Measurements from ENCODE around the gene SAMD10. TPM values are rescaled to one million over a fixed set of nuclear protein-coding genes. Genes with fewer than 3 reads are reported as not detected.
A peak's percentile ranks its signal among the peaks of the same experiment; 100 is the strongest.

SAMD10 gene
- total and polyA plus RNA-seq, 5 donors: 3.3 to 4.9 (median 3.9) TPM

DNA sequence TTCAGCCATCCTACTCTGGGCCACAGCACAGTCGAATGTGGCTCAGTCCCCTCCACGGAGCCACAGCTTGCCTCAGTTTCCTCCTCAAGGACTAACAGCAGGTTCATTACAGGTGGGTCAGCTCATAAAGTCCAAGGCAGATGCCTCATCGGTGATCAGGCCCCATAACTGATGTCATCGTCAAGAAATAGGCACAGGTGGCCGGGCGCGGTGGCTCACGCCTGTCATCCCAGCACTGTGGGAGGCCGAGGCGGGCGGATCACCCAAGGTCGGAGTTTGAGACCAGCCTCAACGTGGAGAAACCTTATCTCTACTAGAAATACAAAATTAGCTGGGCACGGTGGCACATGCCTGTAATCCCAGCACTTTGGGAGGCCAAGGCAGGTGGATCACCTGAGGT is 26.7 kb downstream of the SAMD10 start:
- DNase-seq (peak in 1 of 3 donors; percentile 55), ATAC-seq (no peak)
- Histone ChIP-seq H3K9me3 (ENCODE audit: control insufficient read depth, low read length) (no peaks in the 10 kb centered on the region), H3K27ac (ENCODE audit: low read length) (peak overlapping the region; percentile 90), H3K4me3 (ENCODE audit: low read length) (no peak overlapping the region), H3K4me1 (ENCODE audit: control insufficient read depth, insufficient read depth, low read length) (peaks cover 13% of the 10 kb centered on the region), H3K27me3 (ENCODE audit: control insufficient read depth, insufficient read depth) (no peaks in the 10 kb centered on the region)
- WGBS: 76% methylated on average over 14 of the region's 14 CpGs
- intact Hi-C loops (cut with DNase I): no loop called here

DNA sequence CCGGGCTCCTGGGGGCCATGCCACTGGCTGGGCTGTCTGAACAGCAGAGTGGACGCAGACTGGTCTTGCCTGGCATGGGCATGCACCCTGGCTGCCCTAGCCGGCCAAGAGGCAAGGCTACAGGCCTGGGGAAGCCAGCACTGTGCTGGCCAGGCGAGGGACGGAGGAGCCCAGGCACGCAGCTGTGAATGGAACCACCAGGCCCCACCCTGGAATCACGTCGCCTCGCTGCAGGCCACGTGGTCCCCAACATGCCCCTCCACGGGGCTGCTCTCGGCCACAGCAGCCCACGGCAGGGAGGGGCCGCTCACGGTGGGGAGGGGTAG is 27.3 kb downstream of the SAMD10 start:
- peak overlapping the region; percentile 90 for H3K27ac ChIP-seq (ENCODE audit: low read length)
- no peaks in the 10 kb centered on the region for H3K9me3 ChIP-seq (ENCODE audit: control insufficient read depth, low read length)
- peaks cover 17% of the 10 kb centered on the region for H3K4me1 ChIP-seq (ENCODE audit: control insufficient read depth, insufficient read depth, low read length)
- DNase-seq (peak in 2 of 3 donors; percentile 61 to 69), ATAC-seq (no peak)
- intact Hi-C loops (cut with DNase I): no loop called here
- WGBS: 57% methylated on average over 15 of the region's 15 CpGs
- H3K4me3 ChIP-seq (ENCODE audit: low read length): no peak overlapping the region
- no peaks in the 10 kb centered on the region for H3K27me3 ChIP-seq (ENCODE audit: control insufficient read depth, insufficient read depth)

DNA sequence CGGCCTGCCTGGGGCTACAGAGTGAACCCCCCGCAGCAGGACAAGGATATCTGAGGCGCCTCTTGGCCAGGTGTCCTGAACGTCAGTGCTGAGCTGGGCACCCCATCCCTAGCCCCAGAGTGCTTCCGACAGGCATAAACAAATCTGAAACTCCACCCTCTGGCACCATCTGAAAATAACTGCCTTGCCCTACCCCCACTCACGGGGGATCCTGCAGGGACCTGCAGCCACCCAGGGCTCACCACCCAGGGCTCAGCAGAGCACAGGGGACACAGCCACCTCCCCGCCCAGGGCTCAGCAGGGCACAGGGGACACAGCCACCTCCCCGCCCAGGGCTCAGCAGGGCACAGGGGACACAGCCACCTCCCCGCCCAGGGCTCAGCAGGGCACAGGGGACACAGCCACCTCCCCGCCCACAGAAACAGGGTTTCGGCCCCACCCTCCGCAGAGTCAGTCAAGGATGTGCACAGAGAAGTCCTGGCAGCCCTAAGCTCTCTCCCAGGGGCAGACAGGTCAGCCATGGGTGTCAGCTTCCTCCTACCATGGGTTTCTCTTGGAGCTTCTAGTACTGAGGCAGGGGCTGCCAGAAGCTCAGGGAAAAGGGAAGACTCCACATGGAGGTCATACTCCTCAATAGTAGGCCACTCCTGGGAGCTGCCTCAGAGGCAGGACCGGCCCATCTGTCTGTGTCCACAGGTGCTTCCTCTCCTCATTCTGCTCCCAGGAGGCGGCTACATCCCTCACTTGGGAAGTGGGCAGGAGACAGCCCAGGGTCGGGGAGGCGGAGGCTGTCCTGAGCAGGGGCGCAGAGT is 27.8 kb downstream of the SAMD10 start:
- no peaks in the 10 kb centered on the region for H3K27me3 ChIP-seq (ENCODE audit: control insufficient read depth, insufficient read depth)
- H3K27ac ChIP-seq (ENCODE audit: low read length): peak overlapping the region; percentile 90
- ATAC-seq (no peak), DNase-seq (peak in 2 of 3 donors; percentile 57 to 68)
- intact Hi-C loops (cut with DNase I): no loop called here
- no peaks in the 10 kb centered on the region for H3K9me3 ChIP-seq (ENCODE audit: control insufficient read depth, low read length)
- no peak overlapping the region for H3K4me3 ChIP-seq (ENCODE audit: low read length)
- 58% methylated on average over 17 of the region's 17 CpGs for WGBS
- H3K4me1 ChIP-seq (ENCODE audit: control insufficient read depth, insufficient read depth, low read length): peaks cover 17% of the 10 kb centered on the region

DNA sequence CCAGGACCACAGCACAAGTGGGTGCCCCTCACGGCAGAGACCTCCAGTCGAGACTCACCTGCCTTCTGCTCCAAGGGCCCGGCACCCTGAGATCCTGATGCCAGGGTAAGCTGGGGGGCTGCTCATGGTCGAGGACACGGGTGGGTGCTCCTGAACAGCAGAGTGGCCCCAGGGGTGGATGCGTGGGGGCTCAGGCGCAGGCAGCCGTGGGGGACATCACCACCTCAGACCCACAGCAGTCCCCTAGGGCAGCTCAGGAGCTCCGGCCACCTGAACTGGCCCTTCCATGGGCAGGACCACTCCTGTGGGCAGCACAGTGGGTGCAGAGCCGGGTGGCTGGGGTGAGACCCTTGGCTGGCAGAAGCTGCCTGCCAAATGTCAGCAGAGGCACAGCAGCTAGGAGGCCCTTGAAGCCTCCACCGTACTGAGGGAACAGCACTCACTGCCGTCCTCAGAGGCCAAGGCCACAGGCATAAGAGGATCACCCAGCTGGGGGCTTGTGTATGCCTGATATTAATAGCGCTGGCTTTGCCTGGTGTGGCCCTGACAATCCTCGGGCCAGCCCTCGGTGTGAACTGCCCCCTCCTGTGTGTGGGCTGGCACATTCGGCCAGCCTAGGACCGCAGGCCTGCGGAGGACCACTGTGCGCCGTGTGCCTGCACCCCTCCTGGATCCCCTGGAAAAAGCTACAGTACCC is 28.6 kb downstream of the SAMD10 start:
- Histone ChIP-seq H3K4me1 (ENCODE audit: control insufficient read depth, insufficient read depth, low read length) (peaks cover 17% of the 10 kb centered on the region), H3K4me3 (ENCODE audit: low read length) (no peak overlapping the region), H3K9me3 (ENCODE audit: control insufficient read depth, low read length) (no peaks in the 10 kb centered on the region), H3K27me3 (ENCODE audit: control insufficient read depth, insufficient read depth) (no peaks in the 10 kb centered on the region), H3K27ac (ENCODE audit: low read length) (peak overlapping the region; percentile 90)
- 59% methylated on average over 20 of the region's 20 CpGs for WGBS
- ATAC-seq: peak; percentile 4 to 15
- intact Hi-C loops (cut with DNase I): no loop called here
- peak in 2 of 3 donors; percentile 75 to 77 for DNase-seq

DNA sequence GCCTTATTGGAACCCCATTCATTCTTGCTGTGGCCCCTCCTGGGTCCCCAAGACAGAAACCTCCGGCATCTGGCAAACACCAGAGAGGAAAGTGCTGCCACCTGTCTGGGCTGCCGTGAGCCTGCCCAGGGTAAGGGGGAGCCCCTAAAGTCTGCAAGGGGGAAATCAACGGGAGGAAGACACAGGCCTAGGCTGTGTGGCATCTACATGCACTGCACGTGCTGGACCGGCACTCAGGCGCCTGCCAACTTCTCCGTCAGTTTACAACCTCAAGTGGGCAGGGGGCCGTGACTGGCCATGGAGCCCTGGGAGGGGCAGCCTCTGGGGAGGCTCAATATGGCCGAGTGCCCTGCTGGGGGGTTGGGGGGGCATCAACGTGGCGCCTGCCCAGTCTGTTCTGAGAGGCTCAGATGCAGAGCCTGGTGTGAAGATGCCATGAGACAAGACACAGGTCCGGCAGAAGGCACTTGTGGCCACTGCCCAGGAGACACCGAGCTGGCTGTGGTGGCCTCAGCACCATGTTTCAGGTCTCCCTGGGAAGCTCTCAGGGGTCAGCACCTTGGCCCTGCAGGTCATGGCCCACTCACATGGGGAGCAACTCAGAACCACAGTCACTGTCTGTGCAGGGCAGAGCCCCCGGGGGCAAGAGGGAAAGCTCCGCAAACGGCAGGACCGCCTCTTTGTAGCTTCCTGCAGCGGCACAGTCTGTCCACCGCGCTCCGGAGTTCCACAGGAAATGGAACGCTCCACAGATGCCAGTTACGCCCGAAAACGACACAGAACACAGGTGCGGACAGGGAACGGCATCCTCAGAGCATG is 31.6 kb downstream of the SAMD10 start:
- no peak overlapping the region for H3K4me3 ChIP-seq (ENCODE audit: low read length)

DNA sequence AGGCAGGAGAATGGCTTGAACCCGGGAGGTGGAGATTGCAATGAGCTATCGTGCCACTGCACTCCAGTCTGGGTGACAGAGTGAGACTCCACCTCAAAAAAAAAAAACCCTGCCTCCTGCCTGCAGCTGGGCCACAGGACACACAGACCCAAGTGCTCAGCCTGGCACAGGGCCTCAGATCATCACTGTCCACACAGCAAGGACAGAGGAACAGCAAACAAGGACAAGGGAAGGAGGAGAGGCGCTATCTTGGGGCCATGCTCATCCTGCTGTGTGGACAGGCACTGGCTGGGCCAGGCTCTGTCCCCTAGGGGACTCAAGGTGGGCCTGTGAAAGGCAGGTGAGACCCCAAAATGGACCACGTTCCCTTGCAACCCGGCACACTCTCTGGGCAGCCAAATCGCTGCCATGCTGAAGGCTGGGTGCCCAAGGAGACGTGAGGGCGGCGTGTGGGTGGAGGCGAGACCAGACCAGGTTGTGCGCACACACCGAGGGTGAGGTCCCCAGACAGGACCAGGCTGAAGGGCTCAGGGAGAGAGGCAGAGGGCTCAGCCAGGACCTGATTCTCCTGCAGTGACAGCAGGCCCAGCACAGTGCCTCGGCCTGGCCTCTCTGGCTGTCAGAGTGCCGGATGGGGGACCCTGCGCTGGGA is 32.3 kb downstream of the SAMD10 start:
- H3K9me3 ChIP-seq (ENCODE audit: control insufficient read depth, low read length): no peaks in the 10 kb centered on the region
- peak overlapping the region; percentile 22 for H3K27ac ChIP-seq (ENCODE audit: low read length)
- 72% methylated on average over 15 of the region's 15 CpGs for WGBS
- peak; percentile 44 to 80 (median 73) for DNase-seq
- H3K4me3 ChIP-seq (ENCODE audit: low read length): no peak overlapping the region
- no peaks in the 10 kb centered on the region for H3K27me3 ChIP-seq (ENCODE audit: control insufficient read depth, insufficient read depth)
- peak in 1 of 2 donors; percentile 3 for ATAC-seq
- H3K4me1 ChIP-seq (ENCODE audit: control insufficient read depth, insufficient read depth, low read length): peaks cover 11% of the 10 kb centered on the region
- intact Hi-C loops (cut with DNase I): no loop called here

More for the DNA sequence above, 31.6 kb downstream of the SAMD10 start:
- no peak for ATAC-seq
- intact Hi-C loops (cut with DNase I): no loop called here
- peak overlapping the region; percentile 22 for H3K27ac ChIP-seq (ENCODE audit: low read length)
- peak; percentile 31 to 73 (median 70) for DNase-seq
- no peaks in the 10 kb centered on the region for H3K9me3 ChIP-seq (ENCODE audit: control insufficient read depth, low read length)
- H3K27me3 ChIP-seq (ENCODE audit: control insufficient read depth, insufficient read depth): no peaks in the 10 kb centered on the region
- peaks cover 14% of the 10 kb centered on the region for H3K4me1 ChIP-seq (ENCODE audit: control insufficient read depth, insufficient read depth, low read length)
- 42% methylated on average over 27 of the region's 27 CpGs for WGBS

DNA sequence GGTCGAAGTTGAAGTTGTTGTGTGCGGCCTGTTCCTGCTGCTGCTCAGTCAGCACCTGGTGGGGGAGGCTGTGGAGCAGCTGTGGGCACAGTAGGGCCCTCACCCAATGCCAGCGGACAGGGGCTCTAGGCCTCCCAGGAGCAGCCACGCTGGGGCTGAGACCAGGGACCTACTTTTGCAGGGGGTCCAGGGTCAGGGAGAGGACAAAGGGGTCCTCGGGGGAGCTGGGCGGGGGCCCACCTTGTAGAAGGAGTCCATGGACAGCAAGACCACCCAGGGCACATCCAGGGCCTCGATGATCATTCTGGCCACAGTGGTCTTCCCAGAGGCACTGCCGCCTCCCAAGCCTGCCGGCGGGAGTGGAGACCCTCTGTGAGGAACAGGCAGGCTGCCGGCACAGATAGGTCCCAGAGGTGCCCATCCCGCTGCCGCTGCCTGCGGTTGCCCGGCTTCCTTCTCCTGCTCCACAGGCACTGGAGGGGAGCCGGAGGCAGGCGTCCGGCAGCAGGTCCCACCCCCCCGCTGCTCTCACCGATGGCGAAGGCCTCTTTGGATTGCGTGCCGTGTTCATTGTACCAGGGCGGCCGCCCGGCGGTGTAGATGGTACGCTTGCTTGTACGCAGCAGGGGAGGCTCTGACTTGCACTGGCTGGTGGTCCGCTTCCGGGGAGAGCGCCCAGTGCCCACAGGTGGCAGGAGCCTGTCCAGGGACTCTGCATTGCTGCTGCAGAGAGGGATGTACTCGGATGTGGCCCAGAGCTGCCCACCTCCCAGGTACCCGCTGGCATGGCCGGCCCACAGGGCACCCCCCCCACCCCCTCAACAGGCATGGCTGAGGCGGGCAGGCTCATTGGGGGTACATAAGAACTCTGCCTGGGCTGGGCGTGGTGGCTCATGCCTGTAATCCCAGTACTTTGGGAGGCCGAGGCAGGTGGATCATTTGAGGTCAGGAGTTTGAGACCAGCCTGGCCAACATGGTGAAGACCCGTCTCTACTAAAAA is 33.2 kb downstream of the SAMD10 start:
- H3K27me3 ChIP-seq (ENCODE audit: control insufficient read depth, insufficient read depth): no peaks in the 10 kb centered on the region
- ATAC-seq (no peak), DNase-seq (peak in 2 of 3 donors; percentile 62 to 66)
- peaks cover 8% of the 10 kb centered on the region for H3K4me1 ChIP-seq (ENCODE audit: control insufficient read depth, insufficient read depth, low read length)
- intact Hi-C loops (cut with DNase I): no loop called here
- WGBS: 92% methylated on average over 39 of the region's 39 CpGs
- H3K27ac ChIP-seq (ENCODE audit: low read length): no peak overlapping the region
- H3K9me3 ChIP-seq (ENCODE audit: control insufficient read depth, low read length): no peaks in the 10 kb centered on the region
- H3K4me3 ChIP-seq (ENCODE audit: low read length): no peak overlapping the region

DNA sequence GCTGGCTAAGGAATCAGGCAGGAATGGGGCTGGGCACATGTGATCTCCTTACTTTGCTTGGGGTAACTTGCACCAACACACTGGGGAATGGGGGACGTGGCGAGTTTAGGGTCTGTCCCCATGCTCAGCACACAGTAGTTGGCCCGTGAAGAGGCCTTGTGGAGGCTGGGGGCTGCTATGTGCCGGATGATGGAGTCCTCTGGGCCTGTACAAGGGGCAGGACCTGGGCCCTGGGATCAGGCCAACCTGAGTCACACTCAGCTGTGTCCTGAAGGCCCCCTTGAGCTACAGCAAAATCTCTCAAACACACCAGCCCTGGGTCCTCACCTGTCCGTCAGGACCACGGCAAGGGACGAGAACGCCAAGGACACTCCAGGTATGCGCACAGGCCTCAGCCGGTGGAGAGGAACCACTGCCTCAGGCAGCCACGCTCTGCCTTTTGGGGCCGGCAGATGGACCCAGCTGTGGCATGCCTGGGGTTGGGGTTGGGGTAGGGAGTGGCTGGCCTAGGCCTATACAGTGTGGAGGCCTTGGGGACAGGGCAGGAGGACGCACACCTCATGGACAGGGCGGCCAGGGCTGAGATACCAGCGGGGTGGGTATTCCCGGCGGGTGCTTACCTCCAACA is 34.3 kb downstream of the SAMD10 start:
- H3K4me1 ChIP-seq (ENCODE audit: control insufficient read depth, insufficient read depth, low read length): peaks cover 8% of the 10 kb centered on the region
- no peaks in the 10 kb centered on the region for H3K27me3 ChIP-seq (ENCODE audit: control insufficient read depth, insufficient read depth)
- peak in 2 of 3 donors; percentile 39 to 53 for DNase-seq
- H3K27ac ChIP-seq (ENCODE audit: low read length): no peak overlapping the region
- no peak overlapping the region for H3K4me3 ChIP-seq (ENCODE audit: low read length)
- WGBS: 84% methylated on average over 17 of the region's 17 CpGs
- H3K9me3 ChIP-seq (ENCODE audit: control insufficient read depth, low read length): no peaks in the 10 kb centered on the region
- ATAC-seq: no peak
- intact Hi-C loops (cut with DNase I): no loop called here

DNA sequence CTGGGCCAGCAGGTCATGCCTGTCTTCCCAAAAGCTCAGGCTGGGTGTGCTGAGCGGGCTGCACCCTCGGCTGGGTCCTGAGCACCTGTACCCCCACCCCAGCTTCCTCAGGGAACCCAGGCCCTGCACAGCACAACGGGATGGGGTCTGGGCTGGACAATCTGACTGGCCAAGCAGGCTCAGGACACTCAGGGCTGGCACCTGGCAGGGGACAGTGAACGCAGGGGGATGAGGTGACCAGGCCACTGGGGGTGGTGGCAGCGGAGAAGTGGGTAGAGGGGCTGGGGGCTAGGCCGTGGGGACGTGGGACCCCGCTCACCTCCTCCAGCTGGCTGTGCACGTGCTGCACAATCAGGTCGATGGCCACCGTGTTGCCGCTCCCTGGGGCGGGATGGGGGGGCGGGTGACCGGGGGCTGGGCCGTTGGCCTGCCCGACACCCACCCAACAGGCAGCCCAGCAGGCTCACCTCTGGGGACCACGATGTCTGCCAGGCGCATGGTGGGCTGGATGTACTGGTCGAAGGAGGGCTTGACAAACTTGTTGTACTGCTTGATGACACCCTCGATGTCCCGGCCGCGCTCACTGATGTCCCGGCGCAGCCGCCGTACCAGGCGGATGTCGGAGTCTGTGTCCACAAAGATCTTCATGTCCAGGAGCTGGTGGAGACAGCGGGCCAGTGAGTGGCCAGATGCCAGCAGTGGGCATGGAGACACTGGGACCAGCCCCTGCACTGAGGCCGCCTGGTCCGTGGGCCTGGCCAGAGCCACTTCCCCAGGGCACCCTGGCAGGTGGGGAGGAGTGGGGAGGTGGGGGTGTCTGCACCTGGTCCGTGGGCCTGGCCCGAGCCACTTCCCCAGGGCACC is 35.1 kb downstream of the SAMD10 start:
- intact Hi-C loops (cut with DNase I): no loop called here
- Histone ChIP-seq H3K4me3 (ENCODE audit: low read length) (no peak overlapping the region), H3K9me3 (ENCODE audit: control insufficient read depth, low read length) (no peaks in the 10 kb centered on the region), H3K4me1 (ENCODE audit: control insufficient read depth, insufficient read depth, low read length) (peaks cover 3% of the 10 kb centered on the region), H3K27me3 (ENCODE audit: control insufficient read depth, insufficient read depth) (no peaks in the 10 kb centered on the region), H3K27ac (ENCODE audit: low read length) (no peak overlapping the region)
- WGBS: 91% methylated on average over 35 of the region's 35 CpGs
- DNase-seq (peak in 2 of 3 donors; percentile 60 to 69), ATAC-seq (no peak)

All from right cardiac atrium (tissue), 5 donors.